Liver (tissue), 3 donors: ENCODE measurements around the gene AIP.
"Not testable (repeated sequence)": the region's sequence is repeated elsewhere in the genome, so short reads cannot be mapped to it uniquely, and the experiment has no call there.

Experiments
- GABPA ChIP-seq, 2 donors: IDR thresholded peaks in 1 of 2; conservative IDR thresholded peaks in 1 of 2; 2 replicates each; pipeline ENCODE4 v1.6.1; 2016; ENCODE audit warnings: antibody characterized with exemption in 2 of 2, mild to moderate bottlenecking in 1 of 2, moderate library complexity in 1 of 2
- JUND ChIP-seq, 2 donors: IDR thresholded peaks; 2 replicates each; pipeline ENCODE4 v1.6.1; 2016; ENCODE audit warnings: antibody characterized with exemption in 2 of 2
- SP1 ChIP-seq: IDR thresholded peaks from 2 replicates; pipeline ENCODE4 v1.6.1; 2018; ENCODE audit warnings: antibody characterized with exemption, mild to moderate bottlenecking
- TAF1 ChIP-seq: conservative IDR thresholded peaks from 2 replicates; pipeline ENCODE4 v1.6.1; 2016; ENCODE audit warnings: antibody characterized with exemption, mild to moderate bottlenecking
- YY1 ChIP-seq: IDR thresholded peaks from 2 replicates; pipeline ENCODE4 v1.6.1; 2016; ENCODE audit warnings: antibody characterized with exemption, mild to moderate bottlenecking
- TF ChIP-seq, protein P1 (sequence below): fragments of 150-350 bp; IDR thresholded peaks from 2 replicates; pipeline ENCODE4 v1.5.1; 2017; ENCODE audit warnings: improper control_type of control experiment, low read depth, low read length; ENCODE audit not compliant: missing input control
- TF ChIP-seq, protein P2 (sequence below): IDR thresholded peaks from 2 replicates; pipeline ENCODE4 v1.6.1; 2016; ENCODE audit warnings: antibody characterized with exemption, mild to moderate bottlenecking
- TF ChIP-seq, protein P3 (sequence below): IDR thresholded peaks from 2 replicates; pipeline ENCODE4 v1.6.1; 2016; ENCODE audit warnings: antibody characterized with exemption
- donor health status: healthy.
- donor health status: healthy.

DNA sequence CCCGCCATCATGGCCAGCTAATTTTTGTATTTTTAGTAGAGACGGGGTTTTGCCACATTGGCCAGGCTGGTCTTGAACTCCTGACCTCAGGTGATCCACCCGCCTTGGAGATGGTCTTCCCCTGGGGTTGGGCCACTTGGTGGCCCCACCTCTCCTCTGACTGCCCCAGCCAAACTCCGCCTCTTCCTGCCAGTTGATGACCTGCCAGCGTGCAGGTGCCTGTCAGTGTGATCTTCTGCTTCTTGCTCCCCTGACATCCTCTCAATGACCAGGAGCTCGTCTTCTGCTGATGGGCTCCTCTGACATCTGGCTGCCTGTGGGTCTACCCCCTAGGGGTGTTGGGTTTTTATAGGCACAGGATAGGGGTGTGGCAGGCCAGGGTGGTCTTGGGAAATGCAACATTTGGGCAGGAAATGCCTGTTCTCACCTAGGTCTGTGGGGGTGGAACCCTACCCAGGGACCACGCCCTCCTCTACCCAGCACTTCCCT lies 3.1 kb downstream of the AIP start:
- TF ChIP-seq, protein P1, sequence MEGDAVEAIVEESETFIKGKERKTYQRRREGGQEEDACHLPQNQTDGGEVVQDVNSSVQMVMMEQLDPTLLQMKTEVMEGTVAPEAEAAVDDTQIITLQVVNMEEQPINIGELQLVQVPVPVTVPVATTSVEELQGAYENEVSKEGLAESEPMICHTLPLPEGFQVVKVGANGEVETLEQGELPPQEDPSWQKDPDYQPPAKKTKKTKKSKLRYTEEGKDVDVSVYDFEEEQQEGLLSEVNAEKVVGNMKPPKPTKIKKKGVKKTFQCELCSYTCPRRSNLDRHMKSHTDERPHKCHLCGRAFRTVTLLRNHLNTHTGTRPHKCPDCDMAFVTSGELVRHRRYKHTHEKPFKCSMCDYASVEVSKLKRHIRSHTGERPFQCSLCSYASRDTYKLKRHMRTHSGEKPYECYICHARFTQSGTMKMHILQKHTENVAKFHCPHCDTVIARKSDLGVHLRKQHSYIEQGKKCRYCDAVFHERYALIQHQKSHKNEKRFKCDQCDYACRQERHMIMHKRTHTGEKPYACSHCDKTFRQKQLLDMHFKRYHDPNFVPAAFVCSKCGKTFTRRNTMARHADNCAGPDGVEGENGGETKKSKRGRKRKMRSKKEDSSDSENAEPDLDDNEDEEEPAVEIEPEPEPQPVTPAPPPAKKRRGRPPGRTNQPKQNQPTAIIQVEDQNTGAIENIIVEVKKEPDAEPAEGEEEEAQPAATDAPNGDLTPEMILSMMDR = not testable (repeated sequence)
- not testable (repeated sequence) for TF ChIP-seq SP1; GABPA (IDR thresholded peaks at IDR 0.05 in 1 of 2, conservative IDR thresholded peaks at IDR 0.05 in 1 of 2); YY1; TAF1; JUND (IDR thresholded peaks at IDR 0.05)
- TF ChIP-seq, protein P2, sequence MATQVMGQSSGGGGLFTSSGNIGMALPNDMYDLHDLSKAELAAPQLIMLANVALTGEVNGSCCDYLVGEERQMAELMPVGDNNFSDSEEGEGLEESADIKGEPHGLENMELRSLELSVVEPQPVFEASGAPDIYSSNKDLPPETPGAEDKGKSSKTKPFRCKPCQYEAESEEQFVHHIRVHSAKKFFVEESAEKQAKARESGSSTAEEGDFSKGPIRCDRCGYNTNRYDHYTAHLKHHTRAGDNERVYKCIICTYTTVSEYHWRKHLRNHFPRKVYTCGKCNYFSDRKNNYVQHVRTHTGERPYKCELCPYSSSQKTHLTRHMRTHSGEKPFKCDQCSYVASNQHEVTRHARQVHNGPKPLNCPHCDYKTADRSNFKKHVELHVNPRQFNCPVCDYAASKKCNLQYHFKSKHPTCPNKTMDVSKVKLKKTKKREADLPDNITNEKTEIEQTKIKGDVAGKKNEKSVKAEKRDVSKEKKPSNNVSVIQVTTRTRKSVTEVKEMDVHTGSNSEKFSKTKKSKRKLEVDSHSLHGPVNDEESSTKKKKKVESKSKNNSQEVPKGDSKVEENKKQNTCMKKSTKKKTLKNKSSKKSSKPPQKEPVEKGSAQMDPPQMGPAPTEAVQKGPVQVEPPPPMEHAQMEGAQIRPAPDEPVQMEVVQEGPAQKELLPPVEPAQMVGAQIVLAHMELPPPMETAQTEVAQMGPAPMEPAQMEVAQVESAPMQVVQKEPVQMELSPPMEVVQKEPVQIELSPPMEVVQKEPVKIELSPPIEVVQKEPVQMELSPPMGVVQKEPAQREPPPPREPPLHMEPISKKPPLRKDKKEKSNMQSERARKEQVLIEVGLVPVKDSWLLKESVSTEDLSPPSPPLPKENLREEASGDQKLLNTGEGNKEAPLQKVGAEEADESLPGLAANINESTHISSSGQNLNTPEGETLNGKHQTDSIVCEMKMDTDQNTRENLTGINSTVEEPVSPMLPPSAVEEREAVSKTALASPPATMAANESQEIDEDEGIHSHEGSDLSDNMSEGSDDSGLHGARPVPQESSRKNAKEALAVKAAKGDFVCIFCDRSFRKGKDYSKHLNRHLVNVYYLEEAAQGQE = not testable (repeated sequence)
- TF ChIP-seq, protein P3, sequence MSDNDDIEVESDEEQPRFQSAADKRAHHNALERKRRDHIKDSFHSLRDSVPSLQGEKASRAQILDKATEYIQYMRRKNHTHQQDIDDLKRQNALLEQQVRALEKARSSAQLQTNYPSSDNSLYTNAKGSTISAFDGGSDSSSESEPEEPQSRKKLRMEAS = not testable (repeated sequence)
